H9 (cell line): ENCODE results near the gene ITPKC. TPM values are rescaled to one million over a fixed set of nuclear protein-coding genes. Genes with fewer than 3 reads are reported as not detected.

ENCODE experiments used
- DNase-seq: peaks from one replicate; pipeline ENCODE4 v3.0.0-alpha.2; 2017
- H2AFZ ChIP-seq: one replicate; pipeline ENCODE4 v1.6.1; 2013; ENCODE audit warnings: mild to moderate bottlenecking, low read length, control low read depth, moderate library complexity
- H2AK5ac ChIP-seq: 2 replicates; pipeline ENCODE4 v1.6.1; 2013; ENCODE audit warnings: low read length, control low read depth, mixed read lengths; ENCODE audit not compliant: insufficient read length
- H2BK120ac ChIP-seq: one replicate; pipeline ENCODE4 v1.6.1; 2013; ENCODE audit warnings: low read depth, mild to moderate bottlenecking, low read length, control low read depth, inconsistent platforms; ENCODE audit not compliant: poor library complexity, severe bottlenecking
- H2BK12ac ChIP-seq: 2 replicates; pipeline ENCODE4 v1.6.1; 2013; ENCODE audit warnings: low read length, control low read depth, mixed read lengths, low read depth; ENCODE audit not compliant: insufficient read length
- H2BK15ac ChIP-seq: 2 replicates; pipeline ENCODE4 v1.6.1; 2013; ENCODE audit warnings: low read depth, low read length, control low read depth
- H2BK20ac ChIP-seq: one replicate; pipeline ENCODE4 v1.6.1; 2013; ENCODE audit warnings: low read depth, mild to moderate bottlenecking, low read length, control low read depth, inconsistent platforms; ENCODE audit not compliant: poor library complexity, severe bottlenecking
- H2BK5ac ChIP-seq: 2 replicates; pipeline ENCODE4 v1.6.1; 2013; ENCODE audit warnings: low read length, control low read depth, mixed read lengths; ENCODE audit not compliant: insufficient read length
- H3K14ac ChIP-seq: 2 replicates; pipeline ENCODE4 v1.6.1; 2013; ENCODE audit warnings: low read length, control low read depth; ENCODE audit not compliant: insufficient read depth
- H3K18ac ChIP-seq: 2 replicates; pipeline ENCODE4 v1.6.1; 2013; ENCODE audit warnings: low read depth, mild to moderate bottlenecking, mixed read lengths, low read length, control low read depth; ENCODE audit not compliant: insufficient read length
- H3K23ac ChIP-seq: 2 replicates; pipeline ENCODE4 v1.6.1; 2013; ENCODE audit warnings: low read length, control low read depth, mixed read lengths, low read depth; ENCODE audit not compliant: insufficient read length
- H3K23me2 ChIP-seq: 2 replicates; pipeline ENCODE4 v1.6.1; 2013; ENCODE audit warnings: low read depth, mild to moderate bottlenecking, mixed read lengths, low read length, control low read depth; ENCODE audit not compliant: insufficient read length, poor library complexity, severe bottlenecking
- H3K27ac ChIP-seq: 2 replicates; pipeline ENCODE4 v1.5.1; 2013; ENCODE audit warnings: low read length, control low read depth, mixed read lengths, low read depth; ENCODE audit not compliant: insufficient read length
- H3K27me3 ChIP-seq: 2 replicates; pipeline ENCODE4 v1.6.1; 2013; ENCODE audit warnings: low read length, control low read depth, inconsistent platforms; ENCODE audit not compliant: insufficient read depth
- H3K4ac ChIP-seq: 2 replicates; pipeline ENCODE4 v1.6.1; 2013; ENCODE audit warnings: low read depth, mild to moderate bottlenecking, control low read depth, inconsistent platforms, low read length, moderate library complexity
- H3K4me1 ChIP-seq: 2 replicates; pipeline ENCODE4 v1.6.1; 2013; ENCODE audit warnings: low read length, control low read depth, inconsistent platforms; ENCODE audit not compliant: insufficient read depth
- H3K4me2 ChIP-seq: 2 replicates; pipeline ENCODE4 v1.6.1; 2013; ENCODE audit warnings: low read length, control low read depth, mixed read lengths; ENCODE audit not compliant: insufficient read length, insufficient read depth
- H3K56ac ChIP-seq: 2 replicates; pipeline ENCODE4 v1.6.1; 2013; ENCODE audit warnings: low read depth, mild to moderate bottlenecking, mixed read lengths, low read length, control low read depth; ENCODE audit not compliant: insufficient read length
- H3K79me1 ChIP-seq: 2 replicates; pipeline ENCODE4 v1.6.1; 2013; ENCODE audit warnings: low read depth, mild to moderate bottlenecking, moderate library complexity, low read length, control low read depth, inconsistent platforms; ENCODE audit not compliant: insufficient read depth, poor library complexity, severe bottlenecking
- H3K79me2 ChIP-seq: 2 replicates; pipeline ENCODE4 v1.6.1; 2013; ENCODE audit warnings: low read length, control low read depth, inconsistent platforms; ENCODE audit not compliant: insufficient read depth
- H3K9ac ChIP-seq: 2 replicates; pipeline ENCODE4 v1.6.1; 2013; ENCODE audit warnings: low read length, control low read depth, mixed read lengths; ENCODE audit not compliant: insufficient read length; ENCODE audit errors: extremely low read depth
- H3K9me3 ChIP-seq: one replicate; pipeline ENCODE4 v1.6.1; 2013; ENCODE audit warnings: low read depth, low read length, inconsistent platforms; ENCODE audit not compliant: control insufficient read depth
- H3T11ph ChIP-seq: one replicate; pipeline ENCODE4 v1.6.1; 2013; ENCODE audit warnings: mild to moderate bottlenecking, low read length, control low read depth, inconsistent platforms
- H4K20me1 ChIP-seq: one replicate; pipeline ENCODE4 v1.6.1; 2013; ENCODE audit not compliant: control insufficient read depth, insufficient read length, insufficient read depth
- H4K5ac ChIP-seq: 2 replicates; pipeline ENCODE4 v1.6.1; 2013; ENCODE audit warnings: low read depth, mild to moderate bottlenecking, mixed read lengths, low read length, control low read depth; ENCODE audit not compliant: insufficient read length
- H4K8ac ChIP-seq: replicated peaks from 2 replicates; pipeline ENCODE4 v1.6.1; 2013; ENCODE audit warnings: low read length, control low read depth, mixed read lengths, low read depth; ENCODE audit not compliant: insufficient read length
- H4K91ac ChIP-seq: 2 replicates; pipeline ENCODE4 v1.6.1; 2013; ENCODE audit warnings: low read depth, mild to moderate bottlenecking, moderate library complexity, mixed read lengths, low read length, control low read depth; ENCODE audit not compliant: insufficient read length
- H3K27ac Mint-ChIP-seq, 3 experiments: 2 replicates in 2 of 3; 3 replicates in 1 of 3; pipeline ENCODE4 v1.8.0; 2020 to 2021; ENCODE audit warnings: mixed read lengths in 3 of 3, mild to moderate bottlenecking in 1 of 3, moderate library complexity in 1 of 3
- H3K27me3 Mint-ChIP-seq: 2 replicates; pipeline ENCODE4 v1.8.0; 2021; ENCODE audit warnings: low read depth, mild to moderate bottlenecking, moderate library complexity, mixed read lengths
- H3K36me3 Mint-ChIP-seq, 3 experiments: 2 replicates in 2 of 3; 3 replicates in 1 of 3; pipeline ENCODE4 v1.8.0; 2020 to 2021; ENCODE audit warnings: low read depth in 3 of 3, mixed read lengths in 3 of 3; ENCODE audit not compliant: insufficient read depth in 1 of 3
- H3K4me1 Mint-ChIP-seq, 2 experiments: 2 replicates each; pipeline ENCODE4 v1.8.0; 2020; ENCODE audit warnings: mixed read lengths in 2 of 2
- H3K4me3 Mint-ChIP-seq, 2 experiments: 2 replicates in 1 of 2; 3 replicates in 1 of 2; pipeline ENCODE4 v1.8.0; 2020 to 2021; ENCODE audit warnings: mild to moderate bottlenecking in 2 of 2, mixed read lengths in 2 of 2, moderate library complexity in 1 of 2
- H3K9me3 Mint-ChIP-seq, 2 experiments: 2 replicates in 1 of 2; 3 replicates in 1 of 2; pipeline ENCODE4 v1.8.0; 2020; ENCODE audit warnings: mild to moderate bottlenecking in 2 of 2, mixed read lengths in 2 of 2, moderate library complexity in 1 of 2
- CTCF ChIP-seq: fragments of 200-600 bp; sonication (generic); conservative IDR thresholded peaks from 3 replicates; pipeline ENCODE4 v1.8.0; 2021; ENCODE audit warnings: antibody characterized with exemption, mild to moderate bottlenecking
- WGBS: extraction: QIAGEN DNeasy Blood & Tissue Kit; methylation state at CpG from one replicate; pipeline ENCODE4 v1.1.7; 2013; ENCODE audit warnings: missing lambda C conversion rate, low lambda C conversion rate, mixed read lengths; ENCODE audit not compliant: insufficient read length; ENCODE audit errors: extremely low coverage; 5-methylcytosine and 5-hydroxymethylcytosine counted together
- total RNA-seq: library from RNA; stranded (reverse); gene quantifications from 2 replicates; pipeline ENCODE4 v1.2.1, GENCODE V29; 2021

ITPKC gene
- total RNA-seq, 1 experiment from 2014 or later, result 11.2 TPM

- Histone ChIP-seq H3K4ac (no peak overlapping the region), H3K9me3 (no peaks in the 10 kb centered on the region), H2BK15ac (no peak overlapping the region), H2BK20ac (no peak overlapping the region), H3K27me3 (no peaks in the 10 kb centered on the region), H2BK120ac (no peak overlapping the region), H3K4me1 (no peaks in the 10 kb centered on the region), H4K20me1 (peaks cover 7% of the 10 kb centered on the region), H3K27ac (no peak overlapping the region), H2BK5ac (no peak overlapping the region), H2AFZ (no peak overlapping the region), H3K79me2 (no peaks in the 10 kb centered on the region), H4K5ac (no peak overlapping the region), H3K79me1 (no peaks in the 10 kb centered on the region), H3K4me2 (peak overlapping the region; percentile 58), H2BK12ac (no peak overlapping the region), H3K18ac (peak overlapping the region; percentile 90), H2AK5ac (no peak overlapping the region), H3K23ac (no peak overlapping the region), H3K9ac (no peak overlapping the region), H4K8ac (no peak overlapping the region), H4K91ac (no peak overlapping the region), H3K14ac (peak overlapping the region; percentile 88; the same call in 1 of the 2 replicates), H3K23me2 (peaks cover 15% of the 10 kb centered on the region), H3T11ph (no peak overlapping the region), H3K56ac (no peak overlapping the region)
- H3K36me3 Mint-ChIP-seq, result peaks cover 9 to 32% (median 17%) of the 10 kb centered on the region in 3 experiments
- DNase-seq, result peak; percentile 96
- no CpG with 5 or more reads among the region's 56 CpGs for WGBS
- H3K27ac Mint-ChIP-seq, result peak overlapping the region; percentile 98 to 100 (median 99)
- peaks cover 7 to 9% of the 10 kb centered on the region in 2 experiments for H3K4me1 Mint-ChIP-seq
- peak overlapping the region; percentile 81 to 86 for H3K4me3 Mint-ChIP-seq
- H3K9me3 Mint-ChIP-seq, result no peaks in the 10 kb centered on the region
- TF ChIP-seq CTCF, result no peak
- no peaks in the 10 kb centered on the region; the same call in 1 of the 2 replicates for H3K27me3 Mint-ChIP-seq
Measured at GRCh38 chr19:40690693-40691420, 26.1 kb upstream of the ITPKC start.
